K562 (cell line): ENCODE measurements around the gene GFOD2. TPM values are rescaled to one million over a fixed set of nuclear protein-coding genes. Genes with fewer than 3 reads are reported as not detected.

Experiments used
- CBX3 ChIP-seq, 2 experiments: IDR thresholded peaks; 1 replicate in 1 of 2; 2 replicates in 1 of 2; pipeline ENCODE4 v1.6.1; 2012; ENCODE audit warnings: inconsistent platforms in 2 of 2, low read length in 2 of 2, borderline replicate concordance in 1 of 2, control low read depth in 1 of 2
- CBX5 ChIP-seq: IDR thresholded peaks from 2 replicates; pipeline ENCODE4 v1.6.1; 2014; ENCODE audit warnings: low read depth, borderline replicate concordance
- CTCF ChIP-seq, 3 experiments: IDR thresholded peaks in 2 of 3; conservative IDR thresholded peaks in 1 of 3; 2 replicates each; pipeline ENCODE4 v1.5.1; 2011 to 2012; ENCODE audit warnings: low read length in 3 of 3, mild to moderate bottlenecking in 3 of 3, control low read depth in 2 of 3, improper control_type of control experiment in 1 of 3, inconsistent platforms in 1 of 3, low read depth in 1 of 3, mixed read lengths in 1 of 3, moderate library complexity in 1 of 3; ENCODE audit not compliant: insufficient read depth in 2 of 3
- DEAF1 ChIP-seq: fragments of 450-650 bp; formaldehyde crosslinking; IDR thresholded peaks from 2 replicates; pipeline ENCODE4 v1.4.0; 2020; ENCODE audit warnings: mild to moderate bottlenecking, moderate library complexity
- HMG20B ChIP-seq: fragments of 250-450 bp; sonication (Bioruptor Pico); IDR thresholded peaks from 2 replicates; pipeline ENCODE4 v1.5.0; 2021; ENCODE audit warnings: mild to moderate bottlenecking
- HMGXB4 ChIP-seq: sonication (generic); formaldehyde crosslinking; IDR thresholded peaks from 2 replicates; pipeline ENCODE4 v1.8.1; 2023; ENCODE audit warnings: mild to moderate bottlenecking, missing genetic modification reagents
- MEF2A ChIP-seq: IDR thresholded peaks from 2 replicates; pipeline ENCODE4 v1.6.1; 2011; ENCODE audit warnings: low read depth, mild to moderate bottlenecking, low read length, moderate library complexity; ENCODE audit not compliant: control insufficient read depth
- RBBP5 ChIP-seq: fragments of 200-600 bp; sonication (generic); IDR thresholded peaks from 2 replicates; pipeline ENCODE4 v1.6.1; 2012; ENCODE audit warnings: borderline replicate concordance, mild to moderate bottlenecking, low read length, control low read depth, inconsistent platforms; ENCODE audit not compliant: insufficient read depth, poor library complexity, severe bottlenecking
- RBM14 ChIP-seq: fragments of 200-400 bp; formaldehyde crosslinking; IDR thresholded peaks from 2 replicates; pipeline ENCODE4 v1.6.1; 2018; ENCODE audit warnings: low read depth, mild to moderate bottlenecking, low read length, moderate library complexity, borderline replicate concordance; ENCODE audit not compliant: insufficient read depth
- RBM17 ChIP-seq: fragments of 200-400 bp; formaldehyde crosslinking; IDR thresholded peaks from 2 replicates; pipeline ENCODE4 v1.6.1; 2017; ENCODE audit warnings: low read depth, mild to moderate bottlenecking, low read length, borderline replicate concordance
- SMAD4 ChIP-seq: fragments of 250-450 bp; sonication (Bioruptor Pico); conservative IDR thresholded peaks from 2 replicates; pipeline ENCODE4 v1.8.0; 2021; ENCODE audit warnings: inconsistent platforms, mild to moderate bottlenecking, moderate library complexity
- SREBF2 ChIP-seq: sonication (generic); formaldehyde crosslinking; IDR thresholded peaks from 2 replicates; pipeline ENCODE4 v1.4.0; 2020; ENCODE audit warnings: mild to moderate bottlenecking, missing genetic modification reagents
- SUPT5H ChIP-seq: fragments of 450-650 bp; IDR thresholded peaks from 2 replicates; pipeline ENCODE4 v1.6.1; 2016
- ZNF134 ChIP-seq: fragments of 250-450 bp; sonication (Bioruptor Pico); conservative IDR thresholded peaks from 2 replicates; pipeline ENCODE4 v1.4.0; 2020
- ZNF740 ChIP-seq, 3 experiments: fragments of 200-800 bp in 1 of 3; sonication (Bioruptor generic) in 1 of 3; sonication (generic) in 1 of 3; formaldehyde crosslinking in 1 of 3; IDR thresholded peaks; 2 replicates each; pipeline versions ENCODE4 v1.6.1 to v1.8.0; 2016 to 2022; ENCODE audit warnings: mild to moderate bottlenecking in 2 of 3, missing compliant biosample characterization in 2 of 3, missing genetic modification characterization in 2 of 3, missing genetic modification reagents in 1 of 3
- polyA plus RNA-seq, 8 experiments: library from polyadenylated mRNA; depleted of rRNA in 4 of 8; stranded (reverse) in 5 of 8; unstranded in 3 of 8; fragments of >200 nt; fragmentation: Nextera tagmentation in 2 of 8; fragmentation: Illumina TruSeq in 1 of 8; extraction: Ambion mirVana in 2 of 8; extraction: Trizol in 1 of 8; gene quantifications; 2 replicates each; pipeline versions ENCODE4 v1.2.1 to v1.2.3, GENCODE V29; 2011 to 2014; ENCODE audit warnings: inconsistent platforms in 1 of 8, missing spikeins in 1 of 8
- total RNA-seq, 7 experiments: library from RNA; depleted of rRNA in 6 of 7; stranded (reverse); fragments of >200 nt in 6 of 7; fragmentation: Illumina TruSeq in 2 of 7; extraction: Trizol in 2 of 7; gene quantifications; 2 replicates each; pipeline versions ENCODE4 v1.2.1 to v1.2.3, GENCODE V29; 2011 to 2021; ENCODE audit warnings: low replicate concordance in 1 of 7
- TF ChIP-seq, protein P1 (sequence below): conservative IDR thresholded peaks from 2 replicates; pipeline ENCODE4 v1.6.1; 2011; ENCODE audit warnings: low read depth, mild to moderate bottlenecking, low read length; ENCODE audit not compliant: control insufficient read depth
- TF ChIP-seq, protein P2 (sequence below): fragments of 250-450 bp; sonication (Bioruptor Pico); IDR thresholded peaks from 2 replicates; pipeline ENCODE4 v1.8.0; 2021; ENCODE audit warnings: moderate library complexity, mild to moderate bottlenecking, inconsistent platforms

Gene GFOD2
- total and polyA plus RNA-seq, 9 of the 15 experiments (the other 6 are each of a cell fraction or from before 2014, with no cell fraction given), result 1.9 to 15.8 (median 11.1) TPM

- TF ChIP-seq DEAF1 (CRISPR knock-in tag), result no peak
- TF ChIP-seq HMG20B, result no peak
- TF ChIP-seq SUPT5H, result no peak
- TF ChIP-seq, protein P1, sequence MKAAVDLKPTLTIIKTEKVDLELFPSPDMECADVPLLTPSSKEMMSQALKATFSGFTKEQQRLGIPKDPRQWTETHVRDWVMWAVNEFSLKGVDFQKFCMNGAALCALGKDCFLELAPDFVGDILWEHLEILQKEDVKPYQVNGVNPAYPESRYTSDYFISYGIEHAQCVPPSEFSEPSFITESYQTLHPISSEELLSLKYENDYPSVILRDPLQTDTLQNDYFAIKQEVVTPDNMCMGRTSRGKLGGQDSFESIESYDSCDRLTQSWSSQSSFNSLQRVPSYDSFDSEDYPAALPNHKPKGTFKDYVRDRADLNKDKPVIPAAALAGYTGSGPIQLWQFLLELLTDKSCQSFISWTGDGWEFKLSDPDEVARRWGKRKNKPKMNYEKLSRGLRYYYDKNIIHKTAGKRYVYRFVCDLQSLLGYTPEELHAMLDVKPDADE, result 0 out of 2 replicates have a peak, but pooled peaks have one; percentile 48
- TF ChIP-seq CBX5, result no peak
- no peak for TF ChIP-seq RBM17
- no peak for TF ChIP-seq CBX3 (IDR thresholded peaks at IDR 0.05; ENCODE audit: borderline replicate concordance in 1 of 2, low read length in 2 of 2)
- TF ChIP-seq HMGXB4 (CRISPR knock-in tag), result no peak
- TF ChIP-seq RBBP5, result peak; percentile 27
- TF ChIP-seq ZNF134, result no peak
- TF ChIP-seq SMAD4 (CRISPR knock-in tag), result 0 out of 2 replicates have a peak, but pooled peaks have one; percentile 21
- no peak for TF ChIP-seq RBM14
- TF ChIP-seq CTCF (IDR thresholded peaks at IDR 0.05 in 2 of 3, conservative IDR thresholded peaks at IDR 0.05 in 1 of 3; ENCODE audit: insufficient read depth in 2 of 3, low read depth in 1 of 3, low read length in 3 of 3), result 0 out of 6 replicates have a peak, but pooled peaks of 1 of the 3 experiments have one; percentile 14
- TF ChIP-seq MEF2A, result no peak
- no peak for TF ChIP-seq SREBF2 (CRISPR knock-in tag)
- peak; percentile 37; the same call in 1 of the 2 replicates for TF ChIP-seq ZNF740 (CRISPR knock-in tag; IDR thresholded peaks at IDR 0.05)
- TF ChIP-seq ZNF740 (tag; IDR thresholded peaks at IDR 0.05), result no peak
- TF ChIP-seq, protein P2, sequence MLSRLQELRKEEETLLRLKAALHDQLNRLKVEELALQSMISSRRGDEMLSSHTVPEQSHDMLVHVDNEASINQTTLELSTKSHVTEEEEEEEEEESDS (CRISPR knock-in tag), result no peak
These were observed 65.9 kb downstream of the GFOD2 start (continued) for GRCh38 chr16:67653128-67653788.
